HG02678 (cell line): Measurements from ENCODE around the gene MVB12B.

ENCODE experiments used
- ATAC-seq: cut with Tn5 transposase; IDR thresholded peaks from one replicate; pipeline ENCODE4 v1.9.1; 2021; ENCODE audit warnings: mild to moderate bottlenecking, moderate library complexity; ENCODE audit not compliant: unreplicated experiment

MVB12B gene

GRCh38 chr9:126302730-126303129 is 23.9 kb upstream of the MVB12B start:
- ATAC-seq = no peak

GRCh38 chr9:126303488-126303887 is 23.1 kb upstream of the MVB12B start:
- ATAC-seq = no peak

- ATAC-seq = no peak
These were observed 22.2 kb upstream of the MVB12B start for GRCh38 chr9:126304207-126304970.

- no peak for ATAC-seq
These were observed 21.7 kb upstream of the MVB12B start for GRCh38 chr9:126304971-126305320.

GRCh38 chr9:126306071-126306647 is 20.5 kb upstream of the MVB12B start:
- ATAC-seq = no peak

- no peak for ATAC-seq
These were observed 19.1 kb upstream of the MVB12B start for GRCh38 chr9:126307322-126308061.

GRCh38 chr9:126309427-126310189 is 17.0 kb upstream of the MVB12B start:
- no peak for ATAC-seq

- no peak for ATAC-seq
These were observed 13.8 kb upstream of the MVB12B start for GRCh38 chr9:126312584-126313551.

GRCh38 chr9:126316085-126316655 is 10.5 kb upstream of the MVB12B start:
- no peak for ATAC-seq

GRCh38 chr9:126317513-126317912 is 9.1 kb upstream of the MVB12B start:
- ATAC-seq = no peak

- no peak for ATAC-seq
These were observed 7.8 kb upstream of the MVB12B start for GRCh38 chr9:126318858-126319257.

GRCh38 chr9:126319671-126320070 is 7.0 kb upstream of the MVB12B start:
- no peak for ATAC-seq

GRCh38 chr9:126320158-126320922 is 6.3 kb upstream of the MVB12B start:
- ATAC-seq = no peak

GRCh38 chr9:126321742-126322141 is 4.9 kb upstream of the MVB12B start:
- ATAC-seq = no peak

- ATAC-seq = no peak
These were observed 808 bp upstream of the MVB12B start for GRCh38 chr9:126325821-126326220.

- peak; percentile 31 for ATAC-seq
These were observed 531 bp downstream of the MVB12B start for GRCh38 chr9:126327006-126327713.

- ATAC-seq = no peak
These were observed 1.1 kb downstream of the MVB12B start for GRCh38 chr9:126327714-126328185.

- no peak for ATAC-seq
These were observed 1.8 kb downstream of the MVB12B start for GRCh38 chr9:126328407-126328806.
